ENCODE results near the gene ATXN1.

ATXN1 gene

DNA sequence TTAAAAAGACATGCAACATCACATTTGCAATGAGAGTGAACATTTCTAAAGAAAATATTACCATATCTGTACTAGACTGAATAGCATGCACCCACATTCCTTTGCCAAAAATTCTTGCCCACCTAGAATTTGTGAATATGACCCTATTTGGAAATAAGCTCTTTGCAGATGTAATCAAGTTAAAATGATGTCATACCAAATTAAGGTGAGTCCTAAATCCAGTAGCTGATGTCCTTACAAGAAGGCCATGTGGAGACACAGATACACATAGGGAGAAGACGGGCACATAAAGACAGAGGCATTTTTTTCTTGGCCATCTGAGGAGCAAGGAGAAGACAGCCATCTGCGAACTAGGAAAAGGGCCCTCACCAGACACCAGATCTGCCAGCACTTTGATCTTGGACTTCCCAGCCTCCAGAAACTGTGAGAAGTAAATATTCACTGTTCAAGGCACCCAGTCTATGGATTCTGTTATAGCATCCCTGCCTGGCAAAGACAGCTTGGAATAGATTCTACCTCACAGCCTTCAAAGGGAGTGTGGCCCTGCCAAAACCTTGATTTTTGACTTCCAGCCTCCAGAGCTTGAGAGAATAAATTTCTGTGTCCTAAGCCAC is 22.8 kb upstream of the ATXN1 start:
- no peak for DNase-seq (ENCODE audit: low read depth in 3 of 3, low spot score in 1 of 3)

DNA sequence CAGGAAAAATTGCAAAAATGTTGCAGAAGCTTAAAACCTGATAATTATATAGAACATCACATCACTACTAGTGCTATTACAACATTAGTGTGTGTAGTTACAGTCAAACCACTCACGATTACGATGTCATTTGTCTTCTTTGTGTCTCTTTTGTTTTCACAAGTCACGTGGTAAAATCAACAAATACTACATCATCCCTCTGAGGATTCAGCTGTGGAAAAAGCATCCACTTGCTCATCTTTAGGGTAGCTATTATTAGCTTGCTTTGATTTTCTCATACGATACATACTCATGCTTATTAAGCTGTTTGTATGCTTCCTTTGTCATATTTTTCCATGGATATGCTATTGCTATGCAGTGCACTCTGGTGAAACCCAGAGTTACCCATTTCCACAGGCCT is 22.2 kb upstream of the ATXN1 start:
- DNase-seq (ENCODE audit: low read depth in 3 of 3, low spot score in 1 of 3) = no peak

DNA sequence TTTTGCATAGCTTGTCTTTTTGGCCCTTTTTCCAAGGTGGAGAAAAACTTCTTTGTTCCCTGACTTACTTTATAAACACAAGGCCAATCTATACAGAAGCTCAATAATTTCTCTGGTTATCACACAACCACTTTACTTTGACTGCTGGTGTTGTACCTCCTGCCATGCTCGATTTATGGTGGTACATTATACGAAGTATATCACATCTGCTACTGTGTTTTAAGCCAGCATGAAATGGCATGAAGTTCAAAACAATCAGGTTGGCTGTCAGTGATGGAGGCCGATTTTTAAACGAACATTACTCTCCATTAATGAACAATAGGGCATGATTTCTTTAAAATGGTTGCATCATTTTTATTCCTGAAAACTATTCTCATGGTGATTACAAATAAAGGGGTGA is 21.0 kb upstream of the ATXN1 start:
- DNase-seq (ENCODE audit: low read depth in 3 of 3, low spot score in 1 of 3) = no peak

DNA sequence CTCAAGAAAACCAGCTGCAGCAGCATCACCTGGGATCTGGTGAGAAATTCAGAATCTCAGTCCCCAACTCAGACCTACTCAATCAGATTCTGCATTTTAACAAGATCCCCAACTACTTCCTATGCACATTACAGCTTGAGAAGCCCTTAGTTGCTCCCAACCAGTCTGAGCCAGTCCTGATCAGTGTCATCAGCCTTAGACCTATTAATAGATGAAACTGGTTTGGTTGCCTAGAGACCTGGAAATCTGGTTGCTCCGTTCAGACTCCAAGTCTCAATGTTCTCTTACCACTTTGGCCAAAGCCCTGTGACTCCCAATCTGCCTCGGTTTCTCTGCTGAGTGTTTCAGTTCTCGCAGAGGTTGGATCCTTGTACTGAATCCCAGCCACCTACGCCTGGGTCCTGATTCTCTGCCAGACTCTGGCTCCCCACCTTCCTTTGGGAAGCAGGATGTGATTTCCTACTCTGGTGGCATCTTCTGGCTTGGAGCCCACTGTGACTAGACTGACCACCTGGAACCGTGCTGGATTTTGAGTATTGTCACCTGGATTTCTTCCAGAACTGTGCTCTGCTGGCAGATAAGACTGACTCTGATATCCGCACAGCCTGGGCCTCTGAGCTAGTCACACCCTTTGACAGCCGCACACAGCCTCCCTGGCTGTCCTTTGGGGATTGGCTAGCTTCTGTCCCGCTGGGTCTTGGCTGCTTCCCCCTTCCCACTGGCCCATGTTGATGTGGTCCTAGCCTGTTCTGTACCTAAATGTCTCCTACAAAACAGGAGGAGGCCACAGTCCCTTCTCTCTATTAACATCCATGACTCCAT is 20.3 kb upstream of the ATXN1 start:
- DNase-seq (ENCODE audit: low read depth in 3 of 3, low spot score in 1 of 3) = no peak

DNA sequence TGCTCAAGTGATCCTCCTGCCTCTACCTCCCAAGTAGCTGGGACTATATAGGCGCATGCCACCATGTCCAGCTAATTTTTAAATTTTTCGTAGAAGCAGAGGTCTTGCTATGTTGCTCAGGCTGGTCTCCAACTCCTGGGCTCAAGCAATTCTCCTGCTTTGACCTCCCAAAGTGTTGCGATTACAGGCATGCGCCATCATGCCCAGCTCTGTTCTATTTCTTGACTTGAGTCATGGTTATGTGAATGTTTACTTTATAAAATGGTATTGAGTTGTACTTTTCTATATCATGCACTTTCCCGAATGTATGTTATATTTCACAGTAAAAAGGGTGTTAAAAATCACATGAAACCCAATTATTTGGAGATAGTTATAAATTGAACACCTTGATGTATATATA is 17.3 kb upstream of the ATXN1 start:
- DNase-seq (ENCODE audit: low read depth in 3 of 3, low spot score in 1 of 3) = no peak

DNA sequence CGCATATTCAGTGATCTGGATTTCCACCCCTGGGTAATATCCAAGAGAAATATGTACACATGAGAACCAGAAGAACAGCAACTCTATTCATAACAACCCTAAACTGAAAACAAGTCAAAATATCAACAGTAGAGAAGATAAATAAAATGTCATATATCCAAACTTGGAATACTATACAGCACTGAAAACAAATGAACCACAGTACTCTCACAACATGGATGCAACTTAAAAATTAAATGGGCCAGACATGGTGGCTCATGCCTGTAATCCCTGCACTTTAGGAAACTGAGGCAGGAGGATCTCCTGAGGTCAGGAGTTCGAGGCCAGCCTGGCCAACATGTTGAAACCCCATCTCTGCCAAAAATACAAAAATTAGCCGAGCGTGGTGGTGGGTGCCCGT is 16.5 kb upstream of the ATXN1 start:
- no peak for DNase-seq (ENCODE audit: low read depth in 3 of 3, low spot score in 1 of 3)

DNA sequence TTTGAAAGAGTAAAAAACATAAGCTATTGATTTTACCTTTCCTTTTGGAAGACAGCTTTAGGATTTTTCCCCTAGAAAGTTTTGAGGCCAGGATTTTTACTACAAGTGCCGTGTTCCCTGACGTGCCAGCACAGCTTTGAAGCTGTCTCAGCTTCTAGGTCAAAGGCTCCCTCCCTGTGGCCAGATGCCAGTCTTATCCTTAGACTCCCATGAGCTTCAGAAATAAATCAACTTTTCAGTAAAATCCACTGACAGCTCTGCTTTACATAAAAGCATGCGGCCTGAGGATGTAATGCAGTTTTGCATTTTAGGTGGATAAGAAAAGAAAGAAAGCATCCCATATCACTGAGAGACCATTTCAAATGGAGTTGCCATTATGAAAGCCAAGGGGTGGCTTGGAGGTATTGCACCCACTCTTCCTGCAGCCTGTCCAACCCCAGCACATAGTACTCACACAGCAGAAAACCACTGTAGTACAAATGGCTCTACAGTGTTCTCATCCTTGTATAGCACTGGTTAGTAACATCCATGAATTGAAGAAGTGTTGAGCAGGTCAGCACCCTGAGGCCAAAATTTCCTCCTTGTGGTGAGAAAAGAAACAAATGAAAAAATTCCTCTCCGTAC is 15.2 kb upstream of the ATXN1 start:
- no peak for DNase-seq (ENCODE audit: low read depth in 3 of 3, low spot score in 1 of 3)

DNA sequence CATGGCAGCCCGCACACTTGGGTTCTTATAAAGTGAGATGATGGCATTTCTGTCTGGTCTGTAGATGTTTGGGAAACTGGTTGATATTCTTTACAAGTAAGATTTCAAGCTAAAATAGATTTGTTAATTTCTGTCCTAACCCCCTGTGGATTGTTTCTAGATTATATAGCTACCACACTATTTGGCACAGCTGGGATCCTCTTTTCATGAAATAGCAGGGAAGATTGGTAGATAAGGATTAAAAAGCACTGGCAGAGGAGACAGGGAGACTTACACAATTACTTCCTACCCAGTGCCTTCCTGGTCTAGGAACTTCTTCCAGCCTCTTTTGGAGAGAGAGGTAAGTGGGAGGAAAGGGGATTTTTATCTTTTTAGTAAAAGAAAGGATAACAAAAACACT is 13.2 kb upstream of the ATXN1 start:
- no peak for DNase-seq (ENCODE audit: low read depth in 3 of 3, low spot score in 1 of 3)

DNA sequence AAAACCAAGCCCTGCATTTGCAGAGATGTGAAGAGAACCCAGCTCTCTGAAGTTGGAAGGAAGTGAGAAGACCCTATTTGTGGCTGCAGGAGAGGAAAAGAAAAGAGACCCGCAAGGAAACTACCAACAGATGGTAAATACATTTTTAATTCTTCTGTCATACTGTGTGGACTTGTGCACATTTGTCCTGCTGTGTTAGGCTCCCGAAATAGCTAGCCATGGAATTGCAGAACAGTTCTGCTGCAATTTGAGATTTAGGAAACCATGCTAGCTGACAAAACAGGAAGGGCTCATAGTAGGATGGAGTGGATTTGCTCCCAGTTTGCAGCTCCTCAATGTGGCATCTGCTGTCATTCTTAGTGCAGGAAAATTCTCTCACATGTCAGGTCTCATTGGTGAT is 12.1 kb upstream of the ATXN1 start:
- DNase-seq (ENCODE audit: low read depth in 3 of 3, low spot score in 1 of 3) = no peak

DNA sequence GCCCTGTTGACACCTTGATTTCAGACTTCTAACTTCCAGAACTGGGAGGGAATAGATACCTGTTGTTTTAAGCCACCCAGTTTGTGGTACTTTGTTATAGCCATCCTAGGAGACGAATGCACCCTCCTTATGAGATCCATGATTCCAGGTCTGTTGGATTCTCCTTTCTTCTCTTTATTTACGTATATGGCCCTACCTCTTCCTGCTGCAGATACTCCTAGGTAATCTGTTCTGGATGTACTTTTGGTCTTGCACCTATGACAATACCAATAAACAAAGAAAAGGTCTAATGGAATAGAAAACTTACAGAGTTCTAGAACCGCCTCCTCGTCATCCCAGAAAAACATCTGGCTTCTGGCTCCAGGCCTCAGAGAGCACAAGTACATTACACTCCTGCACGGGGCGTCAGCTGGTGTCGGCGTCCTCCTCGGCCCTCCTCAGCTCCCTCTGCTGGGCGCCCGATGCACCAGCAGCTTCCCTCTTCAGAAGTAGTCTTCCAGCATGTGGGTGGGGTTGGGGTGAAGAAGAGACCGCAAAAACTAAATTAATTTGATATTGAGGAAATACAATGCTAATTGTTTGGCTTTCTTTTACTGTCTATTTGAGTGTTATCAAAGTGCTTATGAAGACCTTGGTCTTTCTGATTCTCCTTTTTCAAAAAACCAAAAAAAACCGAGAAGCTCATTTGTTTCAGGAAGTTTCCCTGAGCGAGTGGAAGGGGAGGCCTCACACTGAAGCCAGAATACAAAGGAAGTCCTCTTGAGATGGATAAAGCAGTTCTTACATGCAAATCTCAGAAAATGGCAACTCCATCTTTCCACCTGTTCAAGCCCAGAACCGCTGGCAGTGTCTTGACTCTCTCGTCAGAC is 9.7 kb upstream of the ATXN1 start:
- peak in 2 of 3 donors; percentile 59 to 64 for DNase-seq (ENCODE audit: low read depth in 3 of 3, low spot score in 1 of 3)

DNA sequence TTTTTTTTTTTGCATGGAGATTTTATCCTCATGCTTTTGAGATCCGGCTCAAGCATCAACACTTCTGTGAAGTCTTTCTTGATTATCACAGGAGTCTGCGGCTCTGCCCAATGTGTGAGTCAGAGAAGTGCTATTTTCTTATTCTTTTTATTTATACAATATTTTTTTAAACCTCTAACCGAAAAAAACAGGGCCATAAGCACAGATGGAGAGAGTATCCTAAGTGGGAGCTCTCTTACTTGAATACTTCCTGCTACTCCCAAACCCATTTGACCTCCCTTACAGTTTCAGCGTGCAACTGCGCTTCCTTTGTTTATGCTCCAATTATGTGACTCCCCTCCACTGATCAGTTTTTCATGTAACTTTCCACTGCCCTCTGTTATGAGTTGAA is 8.7 kb upstream of the ATXN1 start:
- no peak for DNase-seq (ENCODE audit: low read depth in 3 of 3, low spot score in 1 of 3)

DNA sequence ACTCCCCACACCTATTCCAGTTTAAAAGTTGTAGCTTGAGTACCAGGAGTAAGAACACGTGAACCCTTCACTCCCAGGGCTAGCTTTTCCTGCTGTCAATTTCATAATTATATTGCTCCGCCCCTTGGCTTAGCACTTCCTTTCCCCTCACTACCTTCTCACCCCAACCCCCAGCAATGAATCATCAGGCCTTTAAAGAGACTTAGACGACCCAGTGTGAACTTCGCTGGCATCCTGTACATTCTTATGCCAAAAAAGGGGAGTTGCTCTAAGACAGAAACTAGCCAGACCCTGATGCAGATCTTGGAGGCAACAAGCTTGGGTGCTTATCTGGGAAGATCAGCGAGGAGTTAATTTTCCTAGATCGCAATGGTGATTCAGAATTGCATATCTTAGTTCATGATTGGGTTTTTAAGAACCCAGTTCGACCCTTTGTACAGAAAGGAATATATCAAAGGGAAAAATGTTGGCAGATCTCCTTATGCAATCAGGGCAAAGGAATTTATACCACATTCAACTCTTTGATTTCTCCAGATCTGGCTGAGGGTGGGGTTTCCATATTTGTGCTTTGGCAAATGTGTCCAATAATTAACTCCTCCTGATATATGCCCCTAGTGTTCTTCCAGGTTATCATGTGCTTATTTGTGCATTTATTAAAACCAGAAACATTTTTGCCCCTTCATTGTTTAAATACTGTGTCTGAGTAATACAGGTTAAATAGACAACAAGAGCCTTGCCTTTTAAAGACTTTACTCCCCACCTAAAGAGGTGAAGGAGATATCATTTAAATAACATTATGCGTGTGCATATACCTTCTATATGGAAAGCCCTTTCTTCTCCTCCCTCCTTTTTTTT is 8.1 kb upstream of the ATXN1 start:
- peak in 2 of 3 donors; percentile 17 to 44 for DNase-seq (ENCODE audit: low read depth in 3 of 3, low spot score in 1 of 3)

DNA sequence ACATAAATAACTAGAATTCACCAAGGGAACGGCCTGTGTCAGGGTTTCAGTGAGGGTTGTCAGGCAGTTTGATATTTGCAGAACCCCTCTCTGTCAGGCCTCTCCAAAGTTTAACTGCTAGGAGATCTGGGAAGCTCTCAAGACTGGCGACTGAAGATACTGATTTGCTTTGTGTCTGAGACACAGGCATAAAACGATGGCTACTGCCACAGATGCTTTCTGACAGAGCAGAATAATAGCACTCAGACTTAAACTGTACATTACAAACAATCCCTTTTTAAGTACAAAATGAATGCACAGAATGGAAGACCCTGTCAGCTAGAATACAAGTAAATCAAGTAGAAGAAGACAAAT is 7.2 kb upstream of the ATXN1 start:
- DNase-seq (ENCODE audit: low read depth in 3 of 3, low spot score in 1 of 3) = no peak

DNA sequence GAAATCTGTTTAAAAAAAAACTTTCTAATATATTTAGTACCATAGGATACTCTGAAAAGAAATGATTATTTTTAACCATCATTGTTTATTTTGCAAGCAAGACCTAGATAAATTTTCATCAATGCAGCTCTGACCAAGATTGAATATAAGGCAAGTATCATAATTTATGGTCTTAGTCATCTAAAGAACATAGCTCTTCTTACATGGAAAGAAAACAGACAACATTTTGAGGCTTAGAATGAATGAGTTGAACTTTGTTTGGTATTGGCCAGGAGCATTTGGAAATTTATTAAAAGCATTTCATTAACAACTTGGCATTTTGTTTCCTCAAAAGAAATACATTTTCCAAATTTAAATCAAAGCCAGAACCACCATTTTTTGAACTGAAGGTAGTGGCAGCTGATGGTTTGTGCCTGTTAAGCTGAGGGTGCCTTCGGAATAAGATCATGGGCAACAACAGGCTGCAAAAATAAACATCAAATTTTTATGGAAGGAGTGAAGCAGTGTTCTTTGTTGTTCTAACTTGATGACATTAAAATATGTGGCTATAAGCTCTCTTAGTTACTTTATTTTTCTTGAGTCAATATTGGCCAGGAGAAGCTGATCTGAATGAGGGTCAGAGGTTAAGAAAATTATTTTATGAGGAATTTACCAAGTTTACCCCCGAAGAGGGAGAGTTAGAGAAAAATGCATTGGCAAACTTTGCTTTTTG is 6.7 kb upstream of the ATXN1 start:
- no peak for DNase-seq (ENCODE audit: low read depth in 3 of 3, low spot score in 1 of 3)

DNA sequence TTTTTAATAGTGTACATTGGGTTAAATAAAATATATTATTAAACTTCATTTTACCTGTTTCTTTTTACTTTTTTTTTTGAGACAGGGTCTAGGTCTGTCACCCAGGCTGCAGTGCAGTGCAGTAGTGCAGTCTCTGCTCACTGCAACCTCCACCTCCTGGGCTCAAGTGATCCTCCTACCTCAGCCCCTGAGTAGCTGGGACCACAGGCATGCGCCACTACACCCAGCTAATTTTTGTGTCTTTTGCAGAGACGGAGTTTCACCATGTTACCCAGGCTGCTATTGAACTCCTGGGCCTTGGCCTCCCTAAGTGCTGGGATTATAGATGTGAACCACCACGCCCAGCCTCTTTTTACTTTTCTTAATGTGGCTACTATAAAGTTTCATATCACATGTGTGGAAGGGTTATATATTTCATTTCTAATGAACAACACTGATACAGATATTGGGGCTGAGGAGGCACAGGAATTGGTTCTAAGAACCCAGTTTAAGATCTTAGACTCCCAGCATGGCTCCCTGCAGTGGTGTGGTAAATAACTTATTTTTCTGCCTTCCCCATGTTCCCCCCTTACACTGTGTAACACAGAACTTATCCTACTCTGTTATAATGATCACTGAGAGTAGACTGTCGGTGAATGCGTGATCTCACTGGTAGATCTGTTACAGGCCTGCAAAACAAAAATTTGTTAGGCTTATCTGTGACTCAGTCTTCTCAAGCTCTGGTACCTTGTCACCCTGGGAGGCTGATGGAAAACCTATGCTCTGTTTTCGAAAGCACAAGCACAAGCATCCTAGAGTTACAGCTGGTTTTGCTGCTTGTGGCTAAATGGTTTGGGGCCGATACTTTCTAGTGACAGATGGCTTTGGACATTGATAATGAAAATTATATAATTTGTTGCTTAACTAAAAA is 5.8 kb upstream of the ATXN1 start:
- no peak for DNase-seq (ENCODE audit: low read depth in 3 of 3, low spot score in 1 of 3)

DNA sequence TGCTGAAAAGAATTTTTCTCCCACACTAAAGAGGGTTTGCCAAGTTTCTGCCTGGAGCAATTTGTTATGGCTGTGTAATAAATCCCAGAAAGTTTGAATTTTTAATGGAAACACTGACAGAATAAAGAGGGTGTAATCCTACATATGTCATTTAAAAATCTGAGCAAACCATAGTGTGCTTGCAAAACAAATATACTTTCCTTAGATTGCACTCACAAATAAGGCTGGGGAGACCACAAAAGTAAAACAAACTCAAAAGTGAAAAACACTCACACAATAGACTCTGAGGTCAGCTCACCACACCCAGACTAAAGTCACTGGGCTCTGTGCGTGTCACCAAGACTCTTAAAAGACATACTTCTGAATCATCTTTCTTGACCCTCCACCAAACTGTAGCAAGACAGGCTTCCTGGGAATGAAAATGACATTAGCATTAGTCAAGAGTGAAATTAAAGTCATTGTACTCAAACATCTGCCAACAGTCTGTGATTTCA is 4.8 kb upstream of the ATXN1 start:
- DNase-seq (ENCODE audit: low read depth in 3 of 3, low spot score in 1 of 3) = no peak

DNA sequence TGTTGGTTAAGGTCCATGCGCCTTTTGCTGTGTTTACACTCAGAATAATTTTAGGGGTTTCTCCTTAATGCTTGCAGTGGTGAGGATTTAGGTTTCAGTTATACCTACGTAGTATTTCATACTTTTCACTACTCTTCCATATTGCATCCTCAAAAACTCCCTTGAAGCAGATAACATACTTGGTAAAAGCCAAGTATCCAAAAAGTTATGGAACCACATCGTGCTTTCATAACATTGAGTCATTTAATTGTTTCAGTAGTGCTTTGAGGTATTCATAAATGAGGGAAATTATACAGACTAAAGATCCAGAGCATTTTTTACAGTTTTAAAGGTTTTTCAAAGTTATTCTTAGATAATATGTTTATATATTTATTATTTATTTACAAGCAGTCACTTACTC is 4.0 kb upstream of the ATXN1 start:
- no peak for DNase-seq (ENCODE audit: low read depth in 3 of 3, low spot score in 1 of 3)

DNA sequence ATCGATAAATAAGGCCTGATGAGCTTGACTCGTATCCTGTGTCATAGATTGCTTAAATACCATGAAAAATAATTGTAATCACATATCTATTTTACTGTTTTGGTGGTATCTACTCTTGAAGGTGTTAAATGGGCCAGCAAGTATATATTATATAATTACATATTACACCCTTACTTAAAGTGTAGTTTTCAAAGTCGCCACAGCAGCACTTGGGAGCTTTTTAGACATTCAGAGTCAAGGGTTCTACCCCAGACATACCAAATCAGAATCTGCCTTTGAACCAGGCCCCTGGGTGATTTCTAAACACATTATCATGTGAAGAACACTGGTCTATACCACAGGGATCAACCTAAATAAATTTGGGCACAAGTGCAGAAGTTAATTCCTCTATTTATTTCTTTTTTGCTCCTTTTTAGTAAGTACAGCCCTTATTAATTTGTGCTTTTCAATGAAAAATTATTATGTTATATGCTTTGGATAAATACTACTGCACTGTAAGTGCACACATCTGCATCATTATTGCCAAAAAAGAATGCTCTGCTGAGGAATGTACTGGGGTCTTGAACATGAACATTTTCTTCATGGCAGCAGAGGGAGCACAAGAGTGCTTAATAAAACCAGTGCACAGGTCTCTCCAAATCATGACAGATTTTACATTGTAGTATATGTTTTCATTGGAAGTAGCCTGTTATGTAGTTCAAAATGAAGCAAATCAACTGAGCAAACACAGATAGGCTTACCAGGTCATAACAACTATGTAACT is 3.1 kb upstream of the ATXN1 start:
- no peak for DNase-seq (ENCODE audit: low read depth in 3 of 3, low spot score in 1 of 3)

All from stimulated activated CD4-positive, alpha-beta T cell treated with anti-CD3 and anti-CD28 coated beads, TNF-alpha, amount 100 ng/mL, for 1 hour (primary cell).